ENCODE measurements around the gene HYCC1.
"Not testable (repeated sequence)": the region's sequence is repeated elsewhere in the genome, so short reads cannot be mapped to it uniquely, and the experiment has no call there.

Gene HYCC1

DNA sequence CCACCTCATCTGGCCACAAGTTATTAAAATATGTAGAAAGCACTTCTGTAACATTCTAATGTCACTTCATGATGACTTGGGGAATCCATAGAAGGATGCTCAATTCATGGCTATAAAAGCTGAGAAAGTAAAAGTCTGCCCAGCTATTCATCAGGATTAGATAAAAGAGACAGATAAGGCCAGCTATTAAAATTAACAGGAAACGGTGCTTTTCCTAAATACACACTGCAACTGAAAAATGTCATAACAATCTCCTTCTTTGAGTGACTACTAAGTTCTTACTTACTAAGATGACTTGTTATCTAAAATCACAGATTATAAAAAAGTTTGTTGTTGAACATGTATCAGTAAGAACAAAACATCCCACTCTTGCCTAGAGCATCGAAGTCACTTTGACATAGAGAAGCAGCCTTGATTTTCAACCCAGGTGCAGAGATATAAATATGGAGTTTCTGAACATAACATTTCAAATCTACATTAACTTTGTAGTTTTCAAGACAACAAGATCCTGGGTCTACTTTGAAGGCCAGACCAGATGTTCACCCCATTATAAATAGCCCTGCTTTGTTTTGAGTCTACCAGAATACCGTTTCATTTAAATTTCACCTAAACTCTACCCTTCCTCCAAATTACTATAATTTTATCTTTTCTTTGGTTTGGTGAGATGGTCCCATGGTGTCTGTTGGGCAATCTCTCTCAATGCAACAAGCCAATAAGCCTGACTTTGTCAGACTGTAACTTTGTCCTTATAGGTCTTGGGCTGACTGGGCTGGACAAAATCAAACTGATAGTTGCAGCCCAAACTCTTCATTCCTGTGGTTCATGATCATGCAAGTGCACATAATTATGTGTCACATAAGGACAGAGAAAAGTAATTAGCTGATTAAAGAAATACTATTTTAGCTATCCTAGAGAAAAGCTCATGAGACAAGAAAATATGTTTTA is 24.0 kb downstream of the HYCC1 start:
- DNase-seq (ENCODE audit: low read depth in 4 of 4, low spot score in 1 of 4) = no peak

DNA sequence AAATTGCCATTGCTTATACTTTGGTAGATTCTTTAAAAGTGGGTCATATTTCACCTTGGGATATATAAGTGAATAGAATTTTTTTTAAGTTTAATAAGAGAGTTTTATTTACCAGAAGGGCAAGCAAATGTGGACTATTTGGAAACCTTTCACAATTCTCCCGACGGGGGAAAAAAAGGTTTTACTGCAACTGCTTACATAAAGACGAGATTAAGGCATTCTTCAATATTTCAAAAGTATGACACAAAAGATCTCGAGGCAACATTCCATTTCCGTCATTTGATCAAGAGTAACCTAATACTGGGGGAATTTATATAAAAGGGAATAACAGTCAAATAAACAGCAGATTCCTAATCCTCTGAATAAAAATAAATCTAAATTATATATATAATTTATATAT is 28.5 kb downstream of the HYCC1 start:
- no peak for DNase-seq (ENCODE audit: low read depth in 4 of 4, low spot score in 1 of 4)

DNA sequence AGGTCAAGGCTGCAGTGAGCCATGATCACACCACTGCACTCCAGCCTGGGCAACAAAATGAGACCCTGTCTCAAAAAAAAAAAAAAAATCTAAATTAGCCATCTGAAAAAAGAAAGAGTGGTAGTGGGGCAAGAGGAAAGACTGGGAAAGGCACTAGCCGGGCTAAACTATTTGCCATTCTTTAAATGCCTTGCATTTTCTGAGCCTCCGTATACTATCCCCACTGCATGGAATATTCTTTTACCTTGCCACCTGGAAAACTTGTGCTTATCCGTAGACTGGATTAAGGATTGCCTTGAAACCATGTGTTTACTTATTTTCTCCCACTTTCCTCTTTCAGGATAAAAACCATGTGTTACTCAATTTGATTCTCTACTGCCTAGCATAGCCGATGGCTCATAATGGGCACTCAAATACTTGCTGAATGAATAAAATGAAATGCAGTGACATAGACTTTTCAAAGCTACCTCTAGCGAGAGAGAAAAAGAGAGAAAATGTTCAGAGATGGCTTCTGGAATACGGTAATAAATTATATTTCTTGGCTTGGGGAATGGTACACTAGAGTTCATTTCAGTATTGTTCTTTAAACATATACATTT is 30.6 kb downstream of the HYCC1 start:
- DNase-seq (ENCODE audit: low read depth in 4 of 4, low spot score in 1 of 4) = no peak

DNA sequence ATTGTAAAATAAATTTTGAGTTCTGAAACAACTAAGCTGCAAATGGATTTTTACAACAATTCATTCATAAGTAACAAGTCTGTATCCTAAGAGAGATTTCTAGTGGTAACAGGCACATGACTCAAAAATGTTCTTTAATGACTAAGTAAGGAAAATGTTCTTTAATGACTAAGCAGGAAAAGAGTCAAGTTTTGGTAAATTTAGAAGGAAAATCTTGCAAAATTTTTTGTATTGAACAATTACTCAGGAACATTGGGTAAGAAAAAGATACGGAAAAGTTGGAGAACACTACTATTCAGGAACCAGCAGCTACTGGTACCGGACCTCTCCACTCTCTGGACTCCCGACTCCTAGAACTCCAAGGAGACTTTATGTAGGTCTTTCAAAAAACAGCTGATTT is 33.5 kb downstream of the HYCC1 start:
- no peak for DNase-seq (ENCODE audit: low read depth in 4 of 4, low spot score in 1 of 4)

DNA sequence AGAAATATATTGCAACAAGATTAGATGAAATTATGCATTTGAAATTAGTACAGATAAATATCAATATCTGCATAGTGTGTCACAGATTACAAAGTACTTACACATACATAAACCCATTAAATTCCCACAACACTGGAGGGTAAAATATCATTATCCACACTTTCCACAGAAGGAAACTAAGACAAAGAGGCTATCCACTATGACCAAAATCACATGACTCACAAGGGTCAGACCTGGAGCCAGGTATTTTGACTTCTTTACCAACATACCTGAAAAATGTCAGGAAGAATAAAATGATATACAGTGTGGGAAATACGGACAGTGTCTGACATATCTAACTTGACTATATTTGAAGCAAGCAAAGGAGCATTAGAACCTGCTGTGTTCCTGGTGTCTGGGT is 34.1 kb downstream of the HYCC1 start:
- DNase-seq (ENCODE audit: low read depth in 4 of 4, low spot score in 1 of 4) = no peak

DNA sequence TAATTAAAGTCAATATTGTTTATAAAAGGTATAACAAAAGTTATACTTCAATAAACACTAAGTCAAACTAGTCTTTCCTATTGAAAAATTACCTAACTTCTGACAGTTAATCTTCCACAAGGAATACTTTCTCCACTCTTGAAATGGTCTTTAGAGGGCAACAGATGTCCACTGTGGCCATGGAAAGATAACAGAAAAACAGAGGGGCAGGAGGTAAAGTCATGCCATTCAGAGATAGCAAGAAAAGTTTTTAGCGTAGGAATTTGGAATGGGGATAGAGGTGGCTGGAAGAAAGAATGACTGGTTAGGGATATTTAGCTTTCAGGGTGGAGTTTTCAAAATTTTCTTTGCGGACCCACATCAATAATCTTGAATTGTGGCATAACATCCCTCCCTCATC is 34.7 kb downstream of the HYCC1 start:
- no peak for DNase-seq (ENCODE audit: low read depth in 4 of 4, low spot score in 1 of 4)

DNA sequence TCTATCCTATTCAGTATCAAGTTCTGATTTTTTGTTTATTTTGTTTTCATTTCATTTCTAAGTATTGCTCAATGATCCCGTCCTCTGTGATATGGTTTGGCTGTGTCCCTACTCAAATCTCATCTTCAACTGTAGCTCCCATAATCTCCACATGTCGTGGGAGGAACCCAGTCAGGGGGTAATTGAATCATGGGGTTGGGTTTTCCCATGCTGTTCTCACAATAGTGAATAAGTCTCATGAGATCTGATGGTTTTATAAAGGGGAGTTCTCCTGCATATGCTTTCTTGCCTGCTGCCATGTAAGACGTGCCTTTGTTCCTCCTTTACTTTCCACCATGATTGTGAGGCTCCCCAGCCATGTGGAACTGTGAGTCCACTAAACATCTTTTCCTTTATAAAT is 39.3 kb downstream of the HYCC1 start:
- not testable (repeated sequence) for DNase-seq (ENCODE audit: low read depth in 4 of 4, low spot score in 1 of 4)

DNA sequence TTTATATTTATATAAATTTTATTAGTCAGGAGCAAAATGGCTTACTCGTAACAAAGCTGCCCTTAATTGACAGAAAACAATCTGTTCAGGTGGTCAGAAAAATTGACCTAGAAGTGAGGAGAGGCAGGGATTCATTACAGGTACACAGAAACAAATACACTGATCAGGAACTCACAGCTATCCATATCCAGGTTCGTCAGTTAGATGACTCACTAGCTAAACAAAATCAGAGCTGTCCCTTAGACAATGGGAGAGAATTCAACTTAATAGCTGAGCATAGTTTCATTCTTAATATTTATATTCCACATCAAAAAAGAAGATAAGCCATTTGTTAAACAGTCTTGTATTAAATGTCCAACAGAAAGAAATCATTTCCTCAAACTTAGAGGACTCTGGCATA is 41.7 kb downstream of the HYCC1 start:
- DNase-seq (ENCODE audit: low read depth in 4 of 4, low spot score in 1 of 4) = no peak

DNA sequence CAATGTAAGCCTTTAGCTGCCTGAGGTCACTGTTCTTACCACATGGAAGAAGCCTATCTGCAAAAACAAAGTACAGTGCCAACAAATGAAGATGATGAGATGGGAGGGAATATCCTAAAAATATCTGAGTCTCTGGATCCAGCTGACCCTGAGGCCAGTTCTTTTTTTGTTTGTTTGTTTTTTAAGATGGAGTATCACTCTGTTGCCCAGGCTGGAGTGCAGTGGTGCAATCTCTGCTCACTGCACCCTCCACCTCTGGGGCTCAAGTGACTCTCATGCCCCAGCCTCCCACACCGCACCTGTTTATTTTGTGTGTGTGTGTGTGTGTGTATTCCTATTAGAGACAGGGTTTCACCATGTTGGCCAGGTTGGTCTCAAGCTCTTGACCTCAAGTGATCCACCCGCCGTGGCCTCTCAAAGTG is 44.9 kb downstream of the HYCC1 start:
- no peak for DNase-seq (ENCODE audit: low read depth in 4 of 4, low spot score in 1 of 4)
